GM06990 (cell line): Measurements from ENCODE around the gene SMTNL1.

ENCODE experiments used
- DNase-seq: peaks from one replicate; pipeline ENCODE4 v3.0.0-alpha.2; 2011; ENCODE audit not compliant: insufficient read length; ENCODE audit errors: extremely low read depth
- H3K27me3 ChIP-seq: replicated peaks from 2 replicates; pipeline ENCODE4 v1.6.0; 2011; ENCODE audit warnings: low read length; ENCODE audit not compliant: control insufficient read depth, insufficient read depth
- H3K36me3 ChIP-seq: 2 replicates; pipeline ENCODE4 v1.5.1; 2011; ENCODE audit warnings: low read length; ENCODE audit not compliant: control insufficient read depth, insufficient read depth
- H3K4me3 ChIP-seq: replicated peaks from 2 replicates; pipeline ENCODE4 v1.5.1; 2011; ENCODE audit warnings: low read depth, mild to moderate bottlenecking, control low read depth, low read length
- CTCF ChIP-seq: IDR thresholded peaks from 2 replicates; pipeline ENCODE4 v1.5.1; 2011; ENCODE audit warnings: low read length, control low read depth, mild to moderate bottlenecking, inconsistent platforms; ENCODE audit not compliant: insufficient read depth, poor library complexity, severe bottlenecking

The SMTNL1 gene

GRCh38 chr11:57493507-57494503, 43.6 kb upstream of the SMTNL1 start:
- Histone ChIP-seq H3K4me3 (no peak overlapping the region), H3K27me3 (no peaks in the 10 kb centered on the region), H3K36me3 (peaks cover 5% of the 10 kb centered on the region)
- no peak for DNase-seq
- TF ChIP-seq CTCF, result peak; percentile 93

GRCh38 chr11:57496109-57496820, 41.1 kb upstream of the SMTNL1 start:
- no peak for DNase-seq
- TF ChIP-seq CTCF, result no peak
- Histone ChIP-seq H3K27me3 (no peaks in the 10 kb centered on the region), H3K36me3 (peaks cover 4% of the 10 kb centered on the region), H3K4me3 (no peak overlapping the region)

- Histone ChIP-seq H3K36me3 (peaks cover 4% of the 10 kb centered on the region), H3K27me3 (no peaks in the 10 kb centered on the region), H3K4me3 (no peak overlapping the region)
- DNase-seq, result no peak
- no peak for TF ChIP-seq CTCF
These were observed 39.8 kb upstream of the SMTNL1 start for GRCh38 chr11:57497303-57498247.

- Histone ChIP-seq H3K36me3 (peaks cover 4% of the 10 kb centered on the region), H3K27me3 (no peaks in the 10 kb centered on the region), H3K4me3 (no peak overlapping the region)
- TF ChIP-seq CTCF, result no peak
- no peak for DNase-seq
These were observed 38.9 kb upstream of the SMTNL1 start for GRCh38 chr11:57498540-57498939.

GRCh38 chr11:57499413-57499982, 37.9 kb upstream of the SMTNL1 start:
- DNase-seq, result peak; percentile 81
- no peak for TF ChIP-seq CTCF
- no peaks in the 10 kb centered on the region for H3K27me3 ChIP-seq
- H3K36me3 ChIP-seq, result peaks cover 4% of the 10 kb centered on the region
- no peak overlapping the region for H3K4me3 ChIP-seq
